Activated T-cell treated with anti-CD3 and anti-CD28 coated beads, Interleukin-2, amount 50 U/mL, for 48 hours (primary cell): Measurements from ENCODE around the gene NPPB.

Experiments
- DNase-seq, 2 experiments: peaks; one replicate each; pipeline ENCODE4 v3.0.0-alpha.2; 2020

The NPPB gene

GRCh38 chr1:11856698-11857097 lies 2.0 kb downstream of the NPPB start:
- DNase-seq, result no peak

GRCh38 chr1:11855430-11855829 lies 3.3 kb downstream of the NPPB start:
- DNase-seq, result no peak

GRCh38 chr1:11854519-11854918 lies 4.2 kb downstream of the NPPB start:
- no peak for DNase-seq

- DNase-seq, result no peak
Observed at GRCh38 chr1:11851180-11851579, 7.6 kb downstream of the NPPB start.

DNA sequence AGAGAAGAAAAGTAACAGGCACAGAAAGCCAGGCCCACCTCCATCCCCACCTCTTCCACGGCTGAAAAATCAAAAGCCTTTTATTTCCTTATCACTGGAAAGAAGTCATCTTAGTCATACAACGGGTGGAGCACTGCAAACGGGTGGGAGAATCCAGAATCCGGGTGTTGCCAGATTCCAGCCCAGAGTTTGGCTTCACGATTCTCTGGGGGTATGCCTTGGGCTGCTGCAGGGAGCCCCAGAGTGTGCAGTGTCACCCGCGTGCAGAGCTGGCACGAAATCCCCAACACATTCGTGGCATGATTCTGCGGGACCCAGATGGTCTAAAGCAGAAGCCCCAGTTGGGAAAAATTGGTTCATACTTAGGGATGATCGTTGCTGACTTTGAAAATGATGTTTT lies 8.6 kb downstream of the NPPB start:
- DNase-seq, result no peak

DNA sequence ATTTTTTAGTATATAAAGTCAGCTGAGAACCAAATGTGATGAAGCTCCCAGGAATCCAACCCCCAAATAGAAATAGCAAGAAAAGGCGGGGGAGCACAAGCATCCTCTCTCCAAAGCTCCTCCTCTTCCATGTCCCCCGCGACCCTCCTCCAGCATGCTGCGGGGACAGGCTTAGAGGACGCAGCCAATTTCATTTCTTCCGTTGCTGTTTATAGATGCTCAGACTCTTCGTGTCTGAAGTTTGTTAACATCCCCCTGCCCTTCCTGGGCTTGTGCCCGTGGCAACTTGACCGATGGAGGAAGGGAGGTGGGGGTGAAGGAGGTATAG lies 10.4 kb downstream of the NPPB start:
- no peak for DNase-seq

DNA sequence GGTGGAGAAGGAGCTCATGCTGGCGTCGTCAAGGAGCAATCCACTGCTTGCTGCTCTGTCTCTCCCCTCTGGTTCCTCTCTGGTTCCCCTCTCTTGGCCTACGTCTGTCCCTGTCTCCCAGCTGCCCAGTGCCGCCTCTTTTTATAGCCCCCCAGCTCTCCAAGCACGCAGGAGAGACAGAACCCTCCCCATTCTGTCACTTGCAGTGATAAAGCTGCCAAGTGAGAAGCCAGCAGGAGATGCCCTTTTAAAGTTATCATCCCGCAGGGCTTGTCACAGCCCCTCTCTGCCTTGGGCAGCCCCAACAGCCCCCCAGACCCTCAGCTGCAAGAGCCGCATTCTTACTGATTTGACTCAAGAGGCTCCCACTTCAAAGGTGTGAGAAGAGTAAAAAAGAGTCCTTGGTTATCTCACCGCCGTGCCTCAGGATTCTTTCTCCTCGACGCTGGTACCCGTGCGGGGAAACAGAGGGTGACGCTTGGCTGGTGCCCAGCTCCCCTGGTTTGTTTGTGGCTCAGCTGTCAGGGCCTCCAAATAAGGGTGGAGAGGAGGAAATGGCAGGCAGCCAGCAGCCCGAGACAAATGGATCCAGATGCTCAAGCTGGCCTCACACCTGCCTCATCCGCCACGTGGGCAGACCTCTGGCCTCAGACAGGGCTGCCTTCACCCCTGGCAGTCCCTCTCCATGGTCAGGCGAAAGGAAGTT lies 10.9 kb downstream of the NPPB start, which contains the start of gene NPPA:
NPPA (minus strand) TSS at position 117 of the 706 bp plus-strand sequence; CDS start at position 18, 99 bp downstream.
- DNase-seq, result no peak

DNA sequence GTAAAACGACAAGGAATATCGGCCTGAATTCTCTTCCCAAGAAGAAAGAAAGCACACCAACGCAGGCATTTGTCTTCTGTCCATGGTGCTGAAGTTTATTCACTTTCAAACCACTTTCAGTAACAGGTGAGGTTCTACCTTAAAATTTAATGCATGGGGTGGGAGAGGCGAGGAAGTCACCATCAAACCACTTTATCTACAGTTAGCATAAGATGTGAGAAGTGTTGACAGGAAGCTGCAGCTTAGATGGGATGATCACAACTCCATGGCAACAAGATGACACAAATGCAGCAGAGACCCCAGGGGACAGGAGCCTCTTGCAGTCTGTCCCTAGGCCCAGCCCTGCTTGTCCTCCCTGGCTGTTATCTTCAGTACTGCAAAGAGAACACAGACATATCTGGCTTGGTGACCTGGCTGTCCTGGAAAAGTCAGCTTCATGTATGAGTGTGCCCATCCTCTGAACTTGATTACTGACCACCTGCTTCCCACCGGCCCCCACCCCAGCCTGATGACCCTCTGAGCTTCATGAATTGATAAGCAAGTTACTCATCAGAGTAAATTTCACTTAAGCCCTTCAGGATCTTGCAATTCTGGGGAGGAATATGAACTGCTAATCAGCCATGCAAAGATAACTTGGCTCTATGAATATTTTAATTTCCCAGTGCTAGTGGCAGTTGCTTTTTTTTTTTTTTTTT lies 13.0 kb downstream of the NPPB start:
- no peak for DNase-seq

DNA sequence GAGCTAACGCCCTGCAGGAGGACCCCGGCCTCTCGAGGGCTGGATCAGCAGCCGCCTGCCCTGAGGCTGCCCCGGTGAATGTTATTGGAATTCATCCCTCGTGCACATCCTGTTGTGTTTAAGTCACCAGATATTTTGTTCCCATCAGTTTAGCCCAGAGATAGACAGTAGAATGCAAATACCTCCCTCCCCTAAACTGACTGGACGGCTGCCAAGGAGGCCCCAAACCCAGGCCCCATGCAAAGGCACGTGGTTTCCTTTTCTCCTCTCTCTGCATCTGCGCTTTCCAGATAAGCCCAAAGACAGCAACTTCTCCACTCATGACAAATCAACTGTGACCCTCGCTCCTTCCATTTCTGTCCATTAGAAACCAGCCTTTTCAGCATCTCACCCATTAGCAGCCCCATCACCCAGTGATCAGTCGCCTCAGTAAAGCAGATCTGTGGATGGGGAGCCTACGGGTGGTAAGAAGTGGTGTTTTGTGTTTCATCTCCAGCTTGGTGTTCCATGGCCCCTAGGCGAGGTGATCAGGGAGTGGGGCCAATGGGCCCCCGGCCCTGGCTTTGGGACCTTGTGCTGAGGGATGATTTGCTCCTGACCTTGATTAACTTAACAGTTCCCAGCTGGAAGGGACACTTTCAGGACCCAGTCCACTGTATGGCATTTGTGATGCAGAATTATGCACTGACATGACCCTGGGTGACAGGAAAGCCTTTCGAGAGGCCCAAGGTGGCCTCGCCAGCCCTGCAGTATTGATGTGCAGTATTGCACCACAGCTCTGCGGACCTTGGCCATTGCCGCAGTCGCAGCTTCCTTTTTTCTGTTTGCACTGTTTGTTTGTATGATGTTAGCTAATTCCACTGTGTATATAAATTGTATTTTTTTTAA lies 16.3 kb downstream of the NPPB start:
- DNase-seq, result no peak

- DNase-seq, result no peak
Observed at GRCh38 chr1:11841245-11842153, 17.2 kb downstream of the NPPB start.

GRCh38 chr1:11839727-11840705 lies 18.7 kb downstream of the NPPB start:
- DNase-seq, result no peak

GRCh38 chr1:11838349-11839272 lies 20.1 kb downstream of the NPPB start:
- DNase-seq, result peak; percentile 76 to 82

DNA sequence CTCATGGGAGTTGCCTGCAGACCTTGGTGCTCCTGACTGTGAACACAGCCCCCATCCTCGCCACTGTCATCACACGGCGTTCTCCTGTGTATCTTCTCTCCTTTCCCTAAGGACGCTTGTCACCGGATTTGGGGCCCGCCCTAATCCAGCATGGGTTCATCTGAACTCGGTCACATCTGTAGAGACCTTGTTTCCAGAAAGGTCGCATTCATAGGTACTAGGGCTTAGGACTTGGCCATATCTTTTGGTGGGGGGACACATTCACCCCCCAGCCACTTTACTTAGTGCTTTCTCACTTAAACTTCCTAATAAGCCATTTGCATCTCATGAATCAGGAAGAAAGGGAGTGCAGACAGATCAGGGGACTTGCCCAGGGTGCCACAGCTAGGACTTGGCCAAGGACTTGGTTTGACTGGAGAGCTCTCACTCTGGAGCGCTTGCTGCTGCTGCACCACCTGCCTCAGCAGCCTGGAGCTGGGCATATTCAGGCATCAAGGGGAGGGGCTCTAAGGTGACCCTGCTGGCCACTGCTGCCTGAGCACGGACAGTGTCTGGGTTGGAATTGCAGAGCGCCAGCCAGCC lies 20.9 kb downstream of the NPPB start:
- no peak for DNase-seq

DNA sequence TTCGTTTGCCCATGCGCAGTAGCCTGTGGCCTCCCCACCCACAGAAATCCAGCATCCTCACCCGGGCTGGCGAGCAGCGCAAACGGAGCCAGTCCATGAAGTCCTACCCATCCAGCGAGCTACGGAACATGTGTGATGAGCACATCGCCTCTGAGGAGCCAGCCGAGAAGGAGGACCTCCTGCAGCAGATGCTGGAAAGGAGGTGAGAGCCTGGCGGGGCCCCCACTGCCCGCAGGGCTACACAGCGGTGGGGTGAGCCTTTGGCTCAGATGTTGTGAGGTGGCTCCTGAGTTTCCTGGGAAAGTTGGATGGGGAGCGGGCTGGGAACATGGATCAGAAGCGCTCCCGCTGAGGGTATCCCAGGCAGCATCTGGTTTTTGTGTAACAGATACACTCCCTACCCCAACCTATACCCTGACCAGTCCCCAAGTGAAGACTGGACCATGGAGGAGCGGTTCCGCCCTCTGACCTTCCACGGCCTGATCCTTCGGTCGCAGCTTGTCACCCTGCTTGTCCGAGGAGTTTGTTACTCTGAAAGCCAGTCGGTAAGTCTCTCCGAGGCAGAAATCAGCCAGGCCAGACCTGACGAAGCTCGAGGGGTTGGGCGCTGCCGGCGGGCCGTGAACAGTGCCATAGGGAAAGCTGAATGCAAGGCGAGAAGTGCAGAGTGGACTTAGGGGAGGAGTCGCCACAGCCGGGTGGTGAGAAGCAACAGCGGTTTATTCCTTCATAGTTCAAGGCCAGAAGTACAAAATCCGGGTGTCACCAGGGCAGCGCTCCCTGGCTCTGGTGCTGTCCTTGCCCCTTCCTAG lies 21.6 kb downstream of the NPPB start:
- no peak for DNase-seq

GRCh38 chr1:11835441-11836225 lies 23.1 kb downstream of the NPPB start:
- DNase-seq, result no peak

DNA sequence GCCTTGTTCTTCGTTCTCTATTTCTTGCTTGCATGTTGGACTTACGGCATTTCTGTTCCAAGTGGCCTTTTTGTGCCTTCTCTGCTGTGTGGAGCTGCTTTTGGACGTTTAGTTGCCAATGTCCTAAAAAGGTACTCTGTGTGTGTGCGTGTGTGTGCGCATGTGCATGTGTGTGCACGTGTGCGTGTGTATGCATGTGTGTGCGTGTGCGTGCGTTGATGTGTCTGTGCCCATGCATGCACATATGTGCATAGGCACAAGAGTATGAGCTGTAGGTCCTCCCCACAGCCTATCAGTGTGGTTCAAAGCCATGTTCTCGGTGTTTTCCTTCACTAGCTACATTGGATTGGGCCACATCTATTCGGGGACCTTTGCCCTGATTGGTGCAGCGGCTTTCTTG lies 24.8 kb downstream of the NPPB start:
- DNase-seq, result no peak

- DNase-seq, result no peak
Observed at GRCh38 chr1:11833497-11833896, 25.2 kb downstream of the NPPB start.
